ENCODE data around the gene PFN2. TPM values are rescaled to one million over a fixed set of nuclear protein-coding genes. Genes with fewer than 3 reads are reported as not detected.

The PFN2 gene
- total and polyA plus RNA-seq, 2 donors (not counting 1 experiment from before 2014, with no cell fraction given), result 343 to 627 TPM

DNA sequence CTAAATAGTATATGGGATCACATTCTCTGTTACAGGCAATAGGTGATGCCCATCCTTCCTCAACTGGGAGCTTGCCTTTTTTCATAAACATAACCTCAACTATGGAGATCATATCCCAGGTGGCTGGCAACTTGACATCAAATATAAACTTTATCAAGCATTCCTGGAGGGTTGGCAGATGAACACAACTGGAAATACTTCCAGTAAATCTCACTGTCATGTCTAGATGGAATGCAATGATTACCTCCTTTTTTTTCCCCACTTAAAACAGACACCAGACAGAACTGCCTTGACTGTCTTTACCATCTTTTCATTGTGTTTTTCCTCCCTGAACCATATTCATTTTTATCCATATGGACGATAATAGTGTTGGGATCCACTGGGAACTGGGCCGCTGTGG, 43.1 kb upstream of the PFN2 start:
- Histone ChIP-seq H3K79me2 (ENCODE audit: control insufficient read depth, insufficient read depth, low read length) (no peaks in the 10 kb centered on the region), H3K27ac (ENCODE audit: insufficient read depth, low read length) (no peak overlapping the region), H3K27me3 (ENCODE audit: control insufficient read depth, insufficient read depth, low read length) (no peaks in the 10 kb centered on the region), H3K9ac (ENCODE audit: insufficient read depth, low read length) (no peak overlapping the region), H4K20me1 (ENCODE audit: control insufficient read depth, extremely low read depth, insufficient read depth, low read length) (no peaks in the 10 kb centered on the region), H3K4me3 (replicated peaks in 1 of 4; ENCODE audit: control extremely low read depth in 1 of 4, insufficient read depth in 1 of 4, low read depth in 3 of 4, low read length in 4 of 4) (no peak overlapping the region), H3K36me3 (ENCODE audit: control insufficient read depth, insufficient read depth, low read length) (no peaks in the 10 kb centered on the region), H3K4me1 (ENCODE audit: control insufficient read depth, extremely low read depth, insufficient read depth, low read length) (no peaks in the 10 kb centered on the region), H2AFZ (ENCODE audit: low read length) (no peak overlapping the region), H3K4me2 (ENCODE audit: extremely low read depth, insufficient read depth, low read length) (no peak overlapping the region), H3K9me3 (ENCODE audit: control insufficient read depth, insufficient read depth, low read depth, low read length) (no peaks in the 10 kb centered on the region)
- no peak for DNase-seq (ENCODE audit: low read depth in 2 of 2)
- TF ChIP-seq EZH2 (IDR thresholded peaks at IDR 0.05; ENCODE audit: low read length, missing control alignments) (no peak), CTCF (conservative IDR thresholded peaks at IDR 0.05 in 1 of 2, IDR thresholded peaks at IDR 0.05 in 1 of 2; ENCODE audit: low read depth in 1 of 2, low read length in 2 of 2) (no peak)

- Histone ChIP-seq H3K27me3 (ENCODE audit: control insufficient read depth, insufficient read depth, low read length) (no peaks in the 10 kb centered on the region), H3K4me2 (ENCODE audit: extremely low read depth, insufficient read depth, low read length) (no peak overlapping the region), H3K4me3 (replicated peaks in 1 of 4; ENCODE audit: control extremely low read depth in 1 of 4, insufficient read depth in 1 of 4, low read depth in 3 of 4, low read length in 4 of 4) (no peak overlapping the region), H2AFZ (ENCODE audit: low read length) (no peak overlapping the region), H3K4me1 (ENCODE audit: control insufficient read depth, extremely low read depth, insufficient read depth, low read length) (no peaks in the 10 kb centered on the region), H3K9ac (ENCODE audit: insufficient read depth, low read length) (no peak overlapping the region), H3K27ac (ENCODE audit: insufficient read depth, low read length) (no peak overlapping the region), H3K36me3 (ENCODE audit: control insufficient read depth, insufficient read depth, low read length) (no peaks in the 10 kb centered on the region), H3K79me2 (ENCODE audit: control insufficient read depth, insufficient read depth, low read length) (no peaks in the 10 kb centered on the region), H3K9me3 (ENCODE audit: control insufficient read depth, insufficient read depth, low read depth, low read length) (no peaks in the 10 kb centered on the region), H4K20me1 (ENCODE audit: control insufficient read depth, extremely low read depth, insufficient read depth, low read length) (no peaks in the 10 kb centered on the region)
- DNase-seq (ENCODE audit: low read depth in 2 of 2), result no peak
- TF ChIP-seq EZH2 (IDR thresholded peaks at IDR 0.05; ENCODE audit: low read length, missing control alignments) (no peak), CTCF (conservative IDR thresholded peaks at IDR 0.05 in 1 of 2, IDR thresholded peaks at IDR 0.05 in 1 of 2; ENCODE audit: low read depth in 1 of 2, low read length in 2 of 2) (no peak)
Observed at GRCh38 chr3:150006794-150007193, 36.1 kb upstream of the PFN2 start.

- Histone ChIP-seq H3K27me3 (ENCODE audit: control insufficient read depth, insufficient read depth, low read length) (no peaks in the 10 kb centered on the region), H3K27ac (ENCODE audit: insufficient read depth, low read length) (no peak overlapping the region), H3K9ac (ENCODE audit: insufficient read depth, low read length) (no peak overlapping the region), H2AFZ (ENCODE audit: low read length) (no peak overlapping the region), H3K4me3 (replicated peaks in 1 of 4; ENCODE audit: control extremely low read depth in 1 of 4, insufficient read depth in 1 of 4, low read depth in 3 of 4, low read length in 4 of 4) (no peak overlapping the region), H3K36me3 (ENCODE audit: control insufficient read depth, insufficient read depth, low read length) (no peaks in the 10 kb centered on the region), H3K79me2 (ENCODE audit: control insufficient read depth, insufficient read depth, low read length) (no peaks in the 10 kb centered on the region), H3K4me1 (ENCODE audit: control insufficient read depth, extremely low read depth, insufficient read depth, low read length) (no peaks in the 10 kb centered on the region), H3K9me3 (ENCODE audit: control insufficient read depth, insufficient read depth, low read depth, low read length) (no peaks in the 10 kb centered on the region), H4K20me1 (ENCODE audit: control insufficient read depth, extremely low read depth, insufficient read depth, low read length) (no peaks in the 10 kb centered on the region), H3K4me2 (ENCODE audit: extremely low read depth, insufficient read depth, low read length) (no peak overlapping the region)
- peak; percentile 12 to 51 for DNase-seq (ENCODE audit: low read depth in 2 of 2)
- no peak for TF ChIP-seq CTCF (conservative IDR thresholded peaks at IDR 0.05 in 1 of 2, IDR thresholded peaks at IDR 0.05 in 1 of 2; ENCODE audit: low read depth in 1 of 2, low read length in 2 of 2)
- no peak for TF ChIP-seq EZH2 (IDR thresholded peaks at IDR 0.05; ENCODE audit: low read length, missing control alignments)
Observed at GRCh38 chr3:150005243-150006112, 34.8 kb upstream of the PFN2 start.

All from fibroblast of lung (primary cell).